Measurements from ENCODE around the gene OGG1.

Gene OGG1

GRCh38 chr3:9729419-9729818 lies 20.3 kb upstream of the OGG1 start:
- no peak for DNase-seq

- DNase-seq = no peak
These were observed 19.0 kb upstream of the OGG1 start for GRCh38 chr3:9730657-9731205.

GRCh38 chr3:9731206-9732079 lies 18.3 kb upstream of the OGG1 start, which contains the start of gene BRPF1:
Gene BRPF1, plus strand, starts transcription at chr3:9731735. Its CDS starts 2,406 bp downstream, at chr3:9734141.
- peak; percentile 93 for DNase-seq

GRCh38 chr3:9732080-9732739 lies 17.5 kb upstream of the OGG1 start:
- DNase-seq = no peak

GRCh38 chr3:9732740-9733115 lies 17.0 kb upstream of the OGG1 start:
- no peak for DNase-seq

GRCh38 chr3:9736831-9737230 lies 12.9 kb upstream of the OGG1 start:
- DNase-seq = no peak

GRCh38 chr3:9739181-9739580 lies 10.6 kb upstream of the OGG1 start:
- no peak for DNase-seq

GRCh38 chr3:9742560-9742959 lies 7.2 kb upstream of the OGG1 start:
- no peak for DNase-seq

- DNase-seq = no peak
These were observed 6.2 kb upstream of the OGG1 start for GRCh38 chr3:9743548-9743947.

- DNase-seq = no peak
These were observed 5.6 kb upstream of the OGG1 start for GRCh38 chr3:9744162-9744561.

- DNase-seq = no peak
These were observed 4.2 kb upstream of the OGG1 start for GRCh38 chr3:9745521-9745920.

- DNase-seq = no peak
These were observed 3.4 kb upstream of the OGG1 start for GRCh38 chr3:9746330-9746729.

- DNase-seq = no peak
These were observed 2.5 kb upstream of the OGG1 start for GRCh38 chr3:9747267-9747666.

- no peak for DNase-seq
These were observed 1.7 kb upstream of the OGG1 start for GRCh38 chr3:9748031-9748430.

GRCh38 chr3:9749296-9749644 lies 482 bp upstream of the OGG1 start:
- DNase-seq = no peak

GRCh38 chr3:9750556-9751411 lies 1.0 kb downstream of the OGG1 start:
- DNase-seq = no peak

- no peak for DNase-seq
These were observed 4.9 kb downstream of the OGG1 start for GRCh38 chr3:9754678-9755077.

GRCh38 chr3:9757427-9757826 lies 7.7 kb downstream of the OGG1 start:
- DNase-seq = no peak

GRCh38 chr3:9760779-9761505 lies 11.2 kb downstream of the OGG1 start:
- no peak for DNase-seq

- DNase-seq = no peak
These were observed 12.2 kb downstream of the OGG1 start for GRCh38 chr3:9761919-9762318.

GRCh38 chr3:9762871-9763270 lies 13.1 kb downstream of the OGG1 start:
- no peak for DNase-seq

- no peak for DNase-seq
These were observed 16.1 kb downstream of the OGG1 start for GRCh38 chr3:9765865-9766264.

GRCh38 chr3:9767418-9767817 lies 17.7 kb downstream of the OGG1 start:
- DNase-seq = no peak
